ENCODE data around the gene SHROOM2.

- TF ChIP-seq ZFP3 (CRISPR knock-in tag; IDR thresholded peaks at IDR 0.05) (no peak), ZC3H10 (CRISPR knock-in tag; IDR thresholded peaks at IDR 0.05) (no peak), SNAI2 (CRISPR knock-in tag; IDR thresholded peaks at IDR 0.05) (no peak), TCF4 (CRISPR knock-in tag; IDR thresholded peaks at IDR 0.05; ENCODE audit: borderline replicate concordance) (no peak), CREB5 (CRISPR knock-in tag; IDR thresholded peaks at IDR 0.05; ENCODE audit: low read depth) (no peak), PPARA (CRISPR knock-in tag; IDR thresholded peaks at IDR 0.05; ENCODE audit: borderline replicate concordance) (no peak), RARB (CRISPR knock-in tag; IDR thresholded peaks at IDR 0.05) (no peak), CSRNP3 (CRISPR knock-in tag; IDR thresholded peaks at IDR 0.05) (no peak), TOX (CRISPR knock-in tag; IDR thresholded peaks at IDR 0.05; ENCODE audit: borderline replicate concordance) (no peak), PATZ1 (CRISPR knock-in tag; IDR thresholded peaks at IDR 0.05; ENCODE audit: borderline replicate concordance) (no peak), ESRRG (CRISPR knock-in tag; IDR thresholded peaks at IDR 0.05) (no peak), OSR1 (CRISPR knock-in tag; IDR thresholded peaks at IDR 0.05) (no peak)
Observed at GRCh38 chrX:9859711-9860555, 73.7 kb downstream of the SHROOM2 start.

All from SK-N-SH treated with all-trans-retinoic acid at 6 μM for 48 hours (cell line).